ENCODE results near the gene MICAL3. TPM values are rescaled to one million over a fixed set of nuclear protein-coding genes. Genes with fewer than 3 reads are reported as not detected.

The MICAL3 gene
- total and polyA plus RNA-seq, 2 of the 8 experiments (the other 6 are each of a cell fraction or from before 2014, with no cell fraction given), result 8.3 to 41.8 TPM

DNA sequence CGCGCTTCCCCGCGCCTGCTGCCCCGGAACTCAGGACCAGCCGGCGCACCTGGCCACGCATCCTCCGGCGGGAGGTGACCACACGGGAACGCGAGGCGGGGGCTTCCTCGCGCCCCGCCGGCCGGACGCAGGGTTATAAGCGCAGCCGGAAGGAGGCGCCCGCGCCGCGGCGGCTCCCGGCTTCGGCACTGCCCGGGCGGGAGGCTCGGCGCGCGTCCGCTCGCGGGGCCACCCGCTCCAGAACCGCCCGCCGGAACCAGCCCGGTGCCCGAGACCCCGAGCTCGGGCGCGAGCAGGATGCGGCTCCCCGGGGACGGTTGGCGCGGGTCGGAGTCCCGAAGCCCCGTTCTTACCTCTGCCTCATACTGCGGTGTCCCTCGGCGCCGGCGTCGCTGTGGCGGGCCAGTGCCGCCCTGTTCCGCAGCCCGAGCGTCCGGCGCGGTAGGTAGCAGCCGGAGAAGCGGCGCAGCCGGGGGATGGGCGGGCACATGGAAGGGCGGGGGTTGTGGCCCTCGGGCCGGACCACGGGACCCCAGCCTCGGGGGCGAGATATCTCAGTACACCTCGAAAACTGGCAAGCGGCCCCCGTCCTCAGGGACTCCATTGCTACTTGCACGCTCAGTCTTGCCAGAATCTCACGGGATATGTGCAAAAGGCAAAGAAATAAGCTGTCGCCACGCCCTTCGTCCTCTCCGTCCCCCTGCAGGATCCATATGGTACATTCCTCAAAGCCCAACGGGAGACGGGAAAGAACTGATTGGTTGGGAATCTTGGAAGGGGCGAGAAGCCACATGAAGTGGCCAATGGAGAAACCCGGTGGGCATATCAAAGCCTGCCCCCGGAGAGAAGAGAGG is 23.1 kb downstream of the MICAL3 start (continued):
- TF ChIP-seq EGR1 (IDR thresholded peaks at IDR 0.05; ENCODE audit: borderline replicate concordance, low read depth, low read length) (peak; percentile 75; the same call in 1 of the 2 replicates), KDM4A (IDR thresholded peaks at IDR 0.05; ENCODE audit: low read depth, low read length, severe bottlenecking) (peak; percentile 58), CBX8 (IDR thresholded peaks at IDR 0.05; ENCODE audit: borderline replicate concordance, low read depth, low read length) (no peak), BACH1 (IDR thresholded peaks at IDR 0.05; ENCODE audit: low read length) (0 out of 2 replicates have a peak, but pooled peaks have one; percentile 36), RAD21 (IDR thresholded peaks at IDR 0.05 in 1 of 2, conservative IDR thresholded peaks at IDR 0.05 in 1 of 2; ENCODE audit: low read depth in 2 of 2, low read length in 2 of 2) (peak; percentile 29 to 64; a peak in 3 of 4 replicates), SP1 (IDR thresholded peaks at IDR 0.05; ENCODE audit: low read depth, low read length) (peak; percentile 95), PHF8 (conservative IDR thresholded peaks at IDR 0.05; ENCODE audit: low read depth, low read length) (peak; percentile 85), EP300 (IDR thresholded peaks at IDR 0.05; ENCODE audit: borderline replicate concordance in 1 of 2, low read depth in 2 of 2, low read length in 2 of 2) (peak in 1 of 2 experiments; percentile 96; a peak in 2 of 3 replicates), JUND (IDR thresholded peaks at IDR 0.05; ENCODE audit: low read length) (peak; percentile 95), TAF1 (IDR thresholded peaks at IDR 0.05; ENCODE audit: low read depth, low read length) (peak; percentile 84), RBBP5 (IDR thresholded peaks at IDR 0.05; ENCODE audit: borderline replicate concordance, low read depth, low read length) (peak; percentile 40; the same call in 1 of the 2 replicates), TCF12 (IDR thresholded peaks at IDR 0.05; ENCODE audit: low read depth, low read length) (no peak), CHD2 (IDR thresholded peaks at IDR 0.05; ENCODE audit: low read length) (peak; percentile 60), JUN (IDR thresholded peaks at IDR 0.05; ENCODE audit: low read depth, low read length) (no peak), CHD1 (IDR thresholded peaks at IDR 0.05; ENCODE audit: low read depth, low read length) (peak; percentile 95), POLR2A (IDR thresholded peaks at IDR 0.05; ENCODE audit: control extremely low read depth in 1 of 2, low read depth in 2 of 2, low read length in 2 of 2) (peak; percentile 71 to 82), ASH2L (IDR thresholded peaks at IDR 0.05; ENCODE audit: low read length) (peak; percentile 64), SP4 (IDR thresholded peaks at IDR 0.05; ENCODE audit: low read length) (no peak), POLR2AphosphoS5 (IDR thresholded peaks at IDR 0.05; ENCODE audit: low read depth, low read length) (peak; percentile 81)
